Activated CD4-positive, alpha-beta memory T cell treated with anti-CD3 and anti-CD28 coated beads for 36 hours (primary cell): ENCODE data around the gene PATL1. TPM values are rescaled to one million over a fixed set of nuclear protein-coding genes. Genes with fewer than 3 reads are reported as not detected.

Source experiments
- CTCF ChIA-PET: fragments of 350-600 bp; sonication (Branson Sonifier 250); formaldehyde crosslinking; loops from one replicate; lab custom pipeline; 2021; ENCODE audit warnings: antibody characterized with exemption, inconsistent platforms; lab: Charles Lee
- POLR2A ChIA-PET: fragments of 350-600 bp; sonication (Branson Sonifier 250); formaldehyde crosslinking; loops from one replicate; lab custom pipeline; 2021; ENCODE audit warnings: antibody characterized with exemption; lab: Charles Lee
- DNase-seq: peaks from one replicate; pipeline ENCODE4 v3.0.0-alpha.2; 2020
- H3K27ac Mint-ChIP-seq: one replicate; pipeline ENCODE4 v1.8.0; 2021; ENCODE audit warnings: mixed read lengths
- H3K27me3 Mint-ChIP-seq: one replicate; pipeline ENCODE4 v1.8.0; 2021; ENCODE audit warnings: mixed read lengths
- H3K36me3 Mint-ChIP-seq: one replicate; pipeline ENCODE4 v1.8.0; 2021; ENCODE audit warnings: mixed read lengths
- H3K4me1 Mint-ChIP-seq: one replicate; pipeline ENCODE4 v1.8.0; 2021; ENCODE audit warnings: low read depth, mixed read lengths
- H3K4me3 Mint-ChIP-seq: one replicate; pipeline ENCODE4 v1.8.0; 2021; ENCODE audit warnings: mild to moderate bottlenecking, mixed read lengths
- H3K9me3 Mint-ChIP-seq: one replicate; pipeline ENCODE4 v1.8.0; 2021; ENCODE audit warnings: mixed read lengths
- intact Hi-C: fragments of 100-400 bp; cut with micrococcal nuclease; formaldehyde crosslinking; loops from one replicate; pipeline ENCODE4 v1.15.1; 2023
- microRNA-seq: library from miRNA; unstranded; fragments of <30 nt; microRNA quantifications from one replicate; pipeline ENCODE4 v1.2.0, GENCODE V29; 2022; ENCODE audit warnings: borderline number of aligned reads, borderline microRNAs expressed, borderline replicate concordance
- total RNA-seq, 2 experiments: library from RNA; stranded (reverse); gene quantifications; one replicate each; pipeline ENCODE4 v1.2.3, GENCODE V29; 2021

The PATL1 gene
- total RNA-seq, 2 experiments from 2014 or later, result 58.3 to 62.3 TPM

- no peak overlapping the region for H3K27ac Mint-ChIP-seq
- no peaks in the 10 kb centered on the region for H3K27me3 Mint-ChIP-seq
- intact Hi-C loops, result no loop called here
- CTCF ChIA-PET, result no interaction called here
- peaks cover 44% of the 10 kb centered on the region for H3K36me3 Mint-ChIP-seq
- DNase-seq, result no peak
- peaks cover 62% of the 10 kb centered on the region for H3K4me1 Mint-ChIP-seq
- H3K4me3 Mint-ChIP-seq, result no peak overlapping the region
- POLR2A ChIA-PET, result interaction anchor here (1.0 kb wide), 1 partner anchor 51 kb away, joined by 3 read pairs; no protein-coding TSS in a partner anchor
- H3K9me3 Mint-ChIP-seq, result no peaks in the 10 kb centered on the region
Observed at GRCh38 chr11:59611570-59612565, 57.0 kb downstream of the PATL1 start.

DNA sequence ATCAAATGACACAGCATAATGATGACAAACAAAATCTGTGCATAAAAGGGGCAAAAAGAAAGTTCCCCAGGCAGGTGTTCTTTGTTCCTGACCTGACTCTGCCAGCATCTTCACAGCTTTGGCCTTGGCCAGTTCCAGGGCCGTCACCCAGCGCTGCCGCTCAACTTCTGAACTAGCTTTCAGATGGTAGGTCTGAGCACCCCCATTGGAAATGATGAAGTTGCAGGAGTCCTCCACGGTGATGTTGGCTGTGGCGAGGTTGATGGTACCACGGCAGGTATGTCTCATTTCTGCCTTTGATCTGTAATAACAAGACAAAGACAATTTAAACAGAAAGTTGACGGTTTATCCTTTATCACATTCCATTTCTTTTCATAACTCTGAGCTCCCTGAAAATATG, 58.5 kb downstream of the PATL1 start:
- Mint-ChIP-seq H3K4me3 (no peak overlapping the region), H3K36me3 (peaks cover 55% of the 10 kb centered on the region), H3K9me3 (no peaks in the 10 kb centered on the region), H3K27me3 (no peaks in the 10 kb centered on the region), H3K27ac (peak overlapping the region; percentile 50), H3K4me1 (peaks cover 60% of the 10 kb centered on the region)
- intact Hi-C loops, result no loop called here
- POLR2A ChIA-PET, result no interaction called here
- DNase-seq, result peak; percentile 63
- CTCF ChIA-PET, result interaction anchor here (0.7 to 1.7 kb wide), 3 partner anchors 17 to 192 kb away, joined by 3 to 6 read pairs (median 4); no protein-coding TSS in a partner anchor

DNA sequence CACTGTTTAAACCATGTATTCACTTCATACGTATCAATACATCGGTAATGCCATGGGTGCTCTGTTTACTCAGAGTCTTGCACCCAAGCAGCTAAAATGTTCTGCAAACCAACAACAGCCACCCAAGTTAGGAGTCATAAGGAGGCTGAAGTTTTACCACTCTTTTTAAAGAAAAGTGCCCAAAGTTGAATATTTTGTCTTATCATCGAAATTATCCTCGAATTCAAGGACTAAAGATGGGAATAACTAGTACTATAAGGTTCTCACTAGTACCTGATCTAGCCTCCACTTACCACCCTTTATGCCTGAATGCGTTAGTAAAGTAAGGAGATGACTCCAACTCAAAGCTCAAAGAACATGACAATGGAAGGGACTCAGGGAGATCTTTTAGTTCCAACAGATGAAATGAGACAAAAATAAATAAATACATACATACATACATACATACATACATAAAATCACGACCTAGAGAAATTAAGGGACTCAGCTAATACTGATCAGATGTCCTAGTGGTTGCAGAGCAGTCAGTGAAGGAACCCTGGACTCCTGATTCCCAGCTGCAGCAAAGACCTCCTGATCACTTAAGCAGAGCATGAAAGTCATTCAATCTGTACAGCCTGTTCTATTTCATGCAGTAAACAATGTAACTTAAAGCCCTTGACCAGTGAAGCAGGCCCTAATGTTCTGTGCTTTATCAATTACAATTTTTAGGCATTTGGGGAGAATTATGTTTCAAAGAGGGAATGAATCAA, 61.0 kb downstream of the PATL1 start:
- H3K27ac Mint-ChIP-seq, result no peak overlapping the region
- CTCF ChIA-PET, result interaction anchor here (0.9 kb wide), 1 partner anchor 42 kb away, joined by 4 read pairs; no protein-coding TSS in a partner anchor

GRCh38 chr11:59602432-59602831, 66.4 kb downstream of the PATL1 start:
- Mint-ChIP-seq H3K4me1 (peaks cover 15% of the 10 kb centered on the region), H3K9me3 (no peaks in the 10 kb centered on the region), H3K4me3 (no peak overlapping the region), H3K27ac (no peak overlapping the region), H3K36me3 (peaks cover 60% of the 10 kb centered on the region), H3K27me3 (no peaks in the 10 kb centered on the region)
- no peak for DNase-seq
- CTCF ChIA-PET, result no interaction called here
- intact Hi-C loops, result no loop called here
- POLR2A ChIA-PET, result no interaction called here

More for the DNA sequence above, 61.0 kb downstream of the PATL1 start:
- no peaks in the 10 kb centered on the region for H3K9me3 Mint-ChIP-seq
- H3K4me3 Mint-ChIP-seq, result no peak overlapping the region
- peaks cover 48% of the 10 kb centered on the region for H3K4me1 Mint-ChIP-seq
- H3K36me3 Mint-ChIP-seq, result peaks cover 58% of the 10 kb centered on the region
- intact Hi-C loops, result no loop called here
- no peak for DNase-seq
- POLR2A ChIA-PET, result interaction anchor here (1.1 kb wide), 1 partner anchor 29 kb away, joined by 4 read pairs; no protein-coding TSS in a partner anchor
- no peaks in the 10 kb centered on the region for H3K27me3 Mint-ChIP-seq

DNA sequence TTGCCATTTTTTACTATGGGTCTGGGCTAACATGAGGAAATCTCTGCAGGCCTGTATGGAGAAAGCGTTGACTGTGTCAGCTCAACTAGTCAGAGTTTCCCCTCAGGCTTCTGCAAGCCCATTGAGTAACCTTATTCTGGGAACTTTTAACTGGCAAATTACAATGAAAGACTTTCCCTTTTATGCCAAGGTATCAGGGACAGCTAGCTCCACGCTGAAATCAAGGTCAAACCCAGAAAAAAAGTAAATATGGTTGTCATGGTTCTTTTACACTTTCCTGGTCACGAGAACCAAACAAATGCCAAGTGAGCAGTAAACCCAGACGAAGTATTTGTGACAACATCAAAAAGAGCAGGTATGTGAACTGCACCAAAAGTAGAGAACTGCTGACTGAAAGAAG, 67.0 kb downstream of the PATL1 start:
- CTCF ChIA-PET, result no interaction called here
- POLR2A ChIA-PET, result no interaction called here
- intact Hi-C loops, result no loop called here
- Mint-ChIP-seq H3K27ac (no peak overlapping the region), H3K4me1 (peaks cover 13% of the 10 kb centered on the region), H3K36me3 (peaks cover 57% of the 10 kb centered on the region), H3K4me3 (no peak overlapping the region), H3K9me3 (no peaks in the 10 kb centered on the region), H3K27me3 (no peaks in the 10 kb centered on the region)
- no peak for DNase-seq

- Mint-ChIP-seq H3K36me3 (peaks cover 54% of the 10 kb centered on the region), H3K9me3 (no peaks in the 10 kb centered on the region), H3K27ac (no peak overlapping the region), H3K4me3 (no peak overlapping the region), H3K27me3 (no peaks in the 10 kb centered on the region), H3K4me1 (peaks cover 11% of the 10 kb centered on the region)
- no peak for DNase-seq
- CTCF ChIA-PET, result no interaction called here
- intact Hi-C loops, result no loop called here
- POLR2A ChIA-PET, result interaction anchor here (0.8 kb wide), 1 partner anchor 9 kb away, joined by 4 read pairs; no protein-coding TSS in a partner anchor
Observed at GRCh38 chr11:59600636-59601035, 68.2 kb downstream of the PATL1 start.

DNA sequence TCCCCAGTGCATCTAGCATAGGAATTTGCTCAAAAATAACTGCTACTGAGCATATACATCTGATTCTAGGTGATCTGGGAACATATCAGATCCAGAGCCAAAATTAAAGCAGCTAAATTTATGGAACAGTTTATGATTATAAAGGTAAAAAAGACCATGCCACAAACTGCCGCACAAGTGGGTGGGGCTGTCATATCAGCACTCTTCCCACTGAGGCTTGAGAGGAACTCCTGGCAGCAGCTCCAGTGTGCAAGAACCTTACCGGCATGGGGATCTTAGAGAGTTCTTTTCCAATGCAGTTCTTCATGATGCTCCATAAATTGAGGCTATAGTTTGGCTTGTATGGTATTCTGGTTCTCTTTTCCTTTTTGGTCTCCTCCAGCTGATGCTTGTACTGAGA, 68.6 kb downstream of the PATL1 start:
- CTCF ChIA-PET, result no interaction called here

GRCh38 chr11:59598961-59599360, 69.9 kb downstream of the PATL1 start:
- Mint-ChIP-seq H3K4me1 (peaks cover 8% of the 10 kb centered on the region), H3K27ac (no peak overlapping the region), H3K36me3 (peaks cover 57% of the 10 kb centered on the region), H3K9me3 (no peaks in the 10 kb centered on the region), H3K27me3 (no peaks in the 10 kb centered on the region), H3K4me3 (no peak overlapping the region)
- CTCF ChIA-PET, result no interaction called here
- POLR2A ChIA-PET, result interaction anchor here (1.1 kb wide), 1 partner anchor 17 kb away, joined by 4 read pairs; the partner anchor contains the start of gene OSBP
- DNase-seq, result no peak
- intact Hi-C loops, result no loop called here

More for the DNA sequence above, 68.6 kb downstream of the PATL1 start:
- intact Hi-C loops, result no loop called here
- Mint-ChIP-seq H3K4me1 (peaks cover 11% of the 10 kb centered on the region), H3K36me3 (peaks cover 54% of the 10 kb centered on the region), H3K9me3 (no peaks in the 10 kb centered on the region), H3K27me3 (no peaks in the 10 kb centered on the region), H3K4me3 (no peak overlapping the region), H3K27ac (no peak overlapping the region)
- no peak for DNase-seq
- POLR2A ChIA-PET, result interaction anchor here (0.8 kb wide), 1 partner anchor 9 kb away, joined by 4 read pairs; no protein-coding TSS in a partner anchor

Small RNA genes lying within 50 kb of the gene (microRNA-seq; reads per million reads assigned to microRNA genes)
- not detected for gene MIR3162

Other genes starting within 250 kb of the PATL1 start
- not detected for gene OR5A2, start 242.6 kb downstream of the PATL1 start, total RNA-seq
- not detected for gene OR5A1, start 232.6 kb downstream of the PATL1 start, total RNA-seq
- gene OR4D6, start 212.1 kb downstream of the PATL1 start, total RNA-seq, result not detected
- gene OR4D10, start 195.7 kb downstream of the PATL1 start, total RNA-seq, result not detected
- not detected for gene OR4D11, start 165.5 kb downstream of the PATL1 start, total RNA-seq
- gene OR4D9, start 157.5 kb downstream of the PATL1 start, total RNA-seq, result not detected
- 10 to 100 TPM; 37.2 to 40.9 TPM for gene OSBP, start 53.3 kb downstream of the PATL1 start, total RNA-seq
- gene OR10V1, start 44.8 kb upstream of the PATL1 start, total RNA-seq, result not detected
- gene STX3, start 86.3 kb upstream of the PATL1 start, total RNA-seq, result 10 to 100 TPM; 11.7 to 12.3 TPM
- 10 to 100 TPM; 80.2 to 80.5 TPM for gene MRPL16, start 141.7 kb upstream of the PATL1 start, total RNA-seq
- not detected for gene CBLIF, start 176.5 kb upstream of the PATL1 start, total RNA-seq
- not detected for gene TCN1, start 197.4 kb upstream of the PATL1 start, total RNA-seq
- gene OOSP3, start 209.7 kb upstream of the PATL1 start, total RNA-seq, result not detected